ENCODE results near the gene GGT1.

- no peak for TF ChIP-seq CTCF (conservative IDR thresholded peaks at IDR 0.05; ENCODE audit: low read depth, low read length)
- TF ChIP-seq EZH2phosphoT487 (IDR thresholded peaks at IDR 0.05; ENCODE audit: borderline replicate concordance, low read length): no peak
Measured at GRCh38 chr22:24584871-24585411, 18.1 kb upstream of the GGT1 start.
